GM21360 (cell line): ENCODE measurements around the gene TEX22.

Experiments used
- ATAC-seq: cut with Tn5 transposase; IDR thresholded peaks from one replicate; pipeline ENCODE4 v1.9.1; 2021; ENCODE audit warnings: mild to moderate bottlenecking, moderate library complexity; ENCODE audit not compliant: unreplicated experiment

The TEX22 gene

DNA sequence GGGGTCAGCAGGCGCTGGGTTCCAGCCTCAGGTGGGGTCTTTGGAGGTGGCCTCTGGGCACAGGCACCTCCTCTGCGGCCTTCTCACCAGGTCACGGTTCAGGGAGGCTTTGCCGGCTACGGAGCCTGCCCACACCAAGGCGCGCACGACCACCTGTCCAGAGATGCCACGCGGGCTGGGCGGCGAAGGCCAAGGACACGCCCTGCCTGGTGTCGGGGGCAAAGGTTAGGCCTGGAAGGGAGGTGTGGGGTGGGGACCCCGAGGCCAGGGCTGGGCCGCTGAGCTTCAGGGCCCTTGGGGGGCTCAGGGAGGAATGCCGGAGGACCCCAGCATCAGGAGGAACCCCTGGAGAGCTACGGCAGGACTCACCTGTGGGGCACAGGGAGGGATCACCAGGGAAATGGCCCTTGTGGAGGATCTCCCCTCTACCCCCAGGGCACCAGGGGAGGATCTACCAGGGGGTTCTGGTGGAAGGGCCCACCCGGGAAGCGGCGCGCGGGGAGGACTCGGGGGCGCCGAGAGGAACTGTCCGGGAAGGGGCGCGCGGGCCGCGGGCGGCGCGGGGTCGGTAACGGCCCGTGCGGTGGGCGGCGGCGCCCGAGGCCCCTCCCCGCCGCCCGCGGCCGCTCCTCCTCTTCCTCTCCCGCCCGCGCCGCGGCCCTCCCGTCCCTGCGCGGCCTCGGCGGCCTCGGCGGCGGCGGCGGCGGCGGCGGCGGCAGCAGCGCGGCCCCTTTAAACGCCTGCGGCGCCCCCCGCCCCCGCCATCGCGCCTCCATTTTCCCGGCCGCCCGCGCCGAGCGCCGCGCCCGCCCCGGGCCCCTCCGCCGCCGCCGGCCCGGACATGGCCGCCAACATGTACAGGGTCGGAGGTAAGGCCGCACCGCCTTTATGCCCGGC lies 21.1 kb downstream of the TEX22 start, which contains the start of gene MTA1:
Gene MTA1, plus strand, starts transcription at position 633 of the 897 bp plus-strand sequence. Its CDS starts 209 bp downstream, at position 842.
- ATAC-seq = no peak

- no peak for ATAC-seq
These were observed 22.0 kb downstream of the TEX22 start for GRCh38 chr14:105420101-105420973.

DNA sequence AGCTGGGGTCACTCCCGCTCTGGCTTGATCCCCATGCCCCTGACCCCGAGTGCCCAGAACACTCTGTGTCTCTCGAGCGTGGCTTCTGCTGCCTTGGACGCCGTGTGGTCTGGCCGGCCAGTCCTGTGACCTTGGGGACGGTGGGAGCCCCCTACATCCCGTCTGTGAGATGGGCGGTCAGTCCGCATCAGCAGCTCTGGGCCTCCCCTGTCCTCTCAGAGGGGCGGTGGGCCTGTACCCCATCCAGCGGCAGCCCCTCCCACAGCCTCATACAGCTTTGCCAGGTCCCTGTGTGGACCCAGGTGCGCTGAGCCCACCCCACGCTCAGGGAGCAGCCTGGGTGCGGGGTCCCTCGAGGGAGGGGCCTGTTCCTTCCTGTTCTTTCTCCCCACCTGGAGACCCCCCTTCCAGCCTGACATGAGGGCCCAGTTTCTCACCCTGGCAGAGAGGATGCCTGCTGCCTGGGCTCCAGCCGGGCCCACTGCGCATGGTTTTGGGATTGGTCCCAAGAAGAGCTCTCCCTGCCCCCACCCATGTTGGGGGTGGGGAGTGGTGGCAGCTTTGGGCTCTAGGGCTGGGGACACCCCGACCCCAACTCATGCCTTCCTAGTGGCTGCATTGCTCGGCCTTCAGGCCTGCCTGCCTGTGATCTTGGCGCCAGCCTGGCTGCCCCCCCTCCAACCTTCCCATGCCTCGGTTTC lies 22.8 kb downstream of the TEX22 start:
- no peak for ATAC-seq

- no peak for ATAC-seq
These were observed 23.6 kb downstream of the TEX22 start for GRCh38 chr14:105421723-105422615.

- no peak for ATAC-seq
These were observed 24.6 kb downstream of the TEX22 start for GRCh38 chr14:105422695-105423487.

GRCh38 chr14:105423488-105424195 lies 25.3 kb downstream of the TEX22 start:
- no peak for ATAC-seq

DNA sequence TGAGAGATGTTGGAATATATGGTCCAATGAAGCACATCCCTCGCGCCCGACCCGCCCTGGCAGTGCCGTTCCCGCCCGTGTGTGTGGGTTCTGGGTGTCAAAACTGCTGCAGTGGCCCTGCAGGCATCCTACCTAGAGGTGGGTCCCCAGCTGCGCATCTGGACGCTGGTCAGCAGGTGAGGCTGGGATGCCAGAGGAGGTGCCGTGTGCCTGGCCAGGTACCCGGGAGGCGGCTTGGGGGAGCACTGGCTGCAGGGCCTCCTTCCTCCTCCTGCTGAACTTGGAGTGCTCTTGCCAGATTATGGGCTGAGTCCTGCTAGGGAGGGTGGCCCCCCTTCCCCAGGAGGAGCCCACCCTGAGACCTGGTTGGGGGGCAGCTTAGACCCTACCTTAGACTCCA lies 26.5 kb downstream of the TEX22 start:
- no peak for ATAC-seq

GRCh38 chr14:105425823-105426247 lies 27.5 kb downstream of the TEX22 start:
- no peak for ATAC-seq

- ATAC-seq = no peak
These were observed 28.2 kb downstream of the TEX22 start for GRCh38 chr14:105426416-105427130.

GRCh38 chr14:105427412-105427811 lies 29.1 kb downstream of the TEX22 start:
- no peak for ATAC-seq

- ATAC-seq = no peak
These were observed 29.7 kb downstream of the TEX22 start for GRCh38 chr14:105427936-105428485.

GRCh38 chr14:105430042-105430441 lies 31.7 kb downstream of the TEX22 start:
- no peak for ATAC-seq

DNA sequence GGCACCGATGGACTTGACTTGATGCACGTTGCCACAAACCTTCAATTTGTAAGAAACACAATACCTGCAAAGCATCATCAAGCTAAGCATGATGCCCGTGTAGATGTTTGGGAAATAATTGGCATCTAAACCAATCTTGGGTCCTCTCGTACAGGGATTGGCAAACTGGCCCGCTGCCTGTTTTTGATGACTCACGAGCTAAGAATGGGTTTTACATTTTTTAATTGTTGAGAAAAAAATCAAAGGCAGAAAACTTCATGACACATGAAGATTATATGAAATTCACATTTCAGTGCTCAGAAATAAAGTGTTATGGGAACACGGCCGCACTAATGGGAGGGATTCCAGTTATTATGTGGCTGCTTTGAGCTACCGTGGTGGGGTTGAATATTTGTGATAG lies 32.2 kb downstream of the TEX22 start:
- no peak for ATAC-seq

- no peak for ATAC-seq
These were observed 32.9 kb downstream of the TEX22 start for GRCh38 chr14:105431256-105431655.

DNA sequence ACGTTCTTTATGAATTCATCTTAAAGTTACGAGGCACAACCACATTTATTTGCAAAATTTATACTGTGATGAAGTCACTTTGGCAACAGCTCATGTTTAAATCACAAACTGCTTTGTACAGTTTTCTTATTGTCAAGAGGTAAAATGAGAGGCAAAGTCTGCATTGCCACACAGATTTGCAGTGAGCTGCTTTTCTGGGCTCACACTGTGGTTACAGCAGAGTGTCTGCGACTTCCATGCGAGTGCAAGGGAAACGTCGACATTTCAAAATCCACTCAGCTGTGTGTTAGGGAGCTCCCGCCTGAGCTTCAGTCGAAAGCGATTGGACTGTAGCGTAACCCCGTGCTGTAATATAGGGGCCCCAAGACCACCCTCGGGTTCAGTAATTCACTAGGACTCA lies 34.3 kb downstream of the TEX22 start:
- no peak for ATAC-seq

DNA sequence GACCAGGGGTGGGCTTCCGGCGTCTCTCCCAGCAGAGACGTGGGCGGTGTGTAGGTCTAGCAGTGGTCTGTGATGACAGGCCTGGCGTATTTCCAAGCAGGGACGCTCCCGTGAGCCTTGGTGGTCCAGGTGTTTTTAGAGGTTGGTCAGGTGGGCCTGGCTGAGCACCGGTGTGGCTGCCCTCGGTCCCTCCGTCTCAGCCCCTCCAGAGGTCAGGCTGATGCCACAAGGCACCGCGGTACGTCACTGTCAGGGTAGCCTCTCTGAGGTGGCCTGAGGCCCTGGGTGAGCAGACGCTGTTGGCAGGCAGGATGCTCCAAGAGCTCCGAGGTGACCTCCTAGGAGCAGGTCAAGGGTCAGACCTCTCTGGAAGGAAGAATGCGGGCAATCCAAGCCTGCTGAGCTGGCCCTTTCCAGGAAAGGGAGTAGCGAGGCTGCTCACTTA lies 34.8 kb downstream of the TEX22 start:
- no peak for ATAC-seq

GRCh38 chr14:105436402-105436801 lies 38.1 kb downstream of the TEX22 start:
- ATAC-seq = no peak
